GM18511 (cell line): Measurements from ENCODE around the gene TRAPPC10.
"Not testable (repeated sequence)": the region's sequence is repeated elsewhere in the genome, so short reads cannot be mapped to it uniquely, and the experiment has no call there.

Source experiments
- ATAC-seq: cut with Tn5 transposase; IDR thresholded peaks from one replicate; pipeline ENCODE4 v1.9.1; 2021; ENCODE audit warnings: mild to moderate bottlenecking, moderate library complexity; ENCODE audit not compliant: unreplicated experiment

TRAPPC10 gene

GRCh38 chr21:44084496-44085241 lies 72.6 kb downstream of the TRAPPC10 start:
- no peak for ATAC-seq

- ATAC-seq: no peak
These were observed 73.6 kb downstream of the TRAPPC10 start for GRCh38 chr21:44085491-44086321.

- ATAC-seq: no peak
These were observed 74.7 kb downstream of the TRAPPC10 start for GRCh38 chr21:44086636-44087425.

- no peak for ATAC-seq
These were observed 75.6 kb downstream of the TRAPPC10 start for GRCh38 chr21:44087426-44088400.

- no peak for ATAC-seq
These were observed 76.3 kb downstream of the TRAPPC10 start for GRCh38 chr21:44088401-44088780.

- peak; percentile 72 for ATAC-seq
These were observed 77.1 kb downstream of the TRAPPC10 start for GRCh38 chr21:44089001-44089911.

- ATAC-seq: no peak
These were observed 78.2 kb downstream of the TRAPPC10 start for GRCh38 chr21:44090325-44090724.

GRCh38 chr21:44092211-44092610 lies 80.1 kb downstream of the TRAPPC10 start:
- no peak for ATAC-seq

- no peak for ATAC-seq
These were observed 81.7 kb downstream of the TRAPPC10 start for GRCh38 chr21:44093761-44094160.

- no peak for ATAC-seq
These were observed 82.7 kb downstream of the TRAPPC10 start for GRCh38 chr21:44094832-44095231.

GRCh38 chr21:44098507-44098906 lies 86.4 kb downstream of the TRAPPC10 start:
- not testable (repeated sequence) for ATAC-seq

- ATAC-seq: not testable (repeated sequence)
These were observed 86.9 kb downstream of the TRAPPC10 start for GRCh38 chr21:44098964-44099363.

- peak; percentile 92 for ATAC-seq
These were observed 95.0 kb downstream of the TRAPPC10 start, which contains the start of gene PWP2 for GRCh38 chr21:44107026-44107501. Gene PWP2, plus strand, starts transcription at chr21:44107399. Its CDS starts 18 bp downstream, at chr21:44107417.

- peak; percentile 36 for ATAC-seq
These were observed 95.5 kb downstream of the TRAPPC10 start for GRCh38 chr21:44107589-44107988.

GRCh38 chr21:44113702-44114371 lies 101.7 kb downstream of the TRAPPC10 start:
- ATAC-seq: not testable (repeated sequence)

GRCh38 chr21:44122131-44122530 lies 110.0 kb downstream of the TRAPPC10 start:
- not testable (repeated sequence) for ATAC-seq

GRCh38 chr21:44127827-44128226 lies 115.7 kb downstream of the TRAPPC10 start:
- ATAC-seq: not testable (repeated sequence)

- ATAC-seq: not testable (repeated sequence)
These were observed 121.6 kb downstream of the TRAPPC10 start for GRCh38 chr21:44133715-44134057.
